Activated naive CD4-positive, alpha-beta T cell treated with anti-CD3 and anti-CD28 coated beads, Interleukin-2, amount 50 U/mL, for 16 hours (primary cell): ENCODE measurements around the gene TRAK2.
"Not testable (repeated sequence)": the region's sequence is repeated elsewhere in the genome, so short reads cannot be mapped to it uniquely, and the experiment has no call there.

ENCODE experiments used
- DNase-seq: peaks from one replicate; pipeline ENCODE4 v3.0.0-alpha.2; 2020

The TRAK2 gene

GRCh38 chr2:201414099-201415023 is 36.9 kb downstream of the TRAK2 start:
- no peak for DNase-seq

GRCh38 chr2:201413552-201413951 is 37.7 kb downstream of the TRAK2 start:
- DNase-seq, result no peak

- DNase-seq, result no peak
Observed at GRCh38 chr2:201413143-201413542, 38.1 kb downstream of the TRAK2 start.

- DNase-seq, result no peak
Observed at GRCh38 chr2:201411421-201411820, 39.8 kb downstream of the TRAK2 start.

- no peak for DNase-seq
Observed at GRCh38 chr2:201408931-201409330, 42.3 kb downstream of the TRAK2 start.

- DNase-seq, result no peak
Observed at GRCh38 chr2:201407265-201407664, 44.0 kb downstream of the TRAK2 start.

- no peak for DNase-seq
Observed at GRCh38 chr2:201406077-201406662, 45.1 kb downstream of the TRAK2 start.

GRCh38 chr2:201404699-201405280 is 46.5 kb downstream of the TRAK2 start:
- DNase-seq, result no peak

GRCh38 chr2:201403880-201404279 is 47.4 kb downstream of the TRAK2 start:
- no peak for DNase-seq

- DNase-seq, result no peak
Observed at GRCh38 chr2:201402651-201403562, 48.4 kb downstream of the TRAK2 start.

GRCh38 chr2:201401815-201402214 is 49.4 kb downstream of the TRAK2 start:
- no peak for DNase-seq

GRCh38 chr2:201396595-201396994 is 54.7 kb downstream of the TRAK2 start:
- DNase-seq, result no peak

- DNase-seq, result no peak
Observed at GRCh38 chr2:201383136-201383535, 68.1 kb downstream of the TRAK2 start.

- DNase-seq, result no peak
Observed at GRCh38 chr2:201378496-201379397, 72.5 kb downstream of the TRAK2 start.

- no peak for DNase-seq
Observed at GRCh38 chr2:201377218-201377617, 74.0 kb downstream of the TRAK2 start.

GRCh38 chr2:201369775-201370174 is 81.5 kb downstream of the TRAK2 start:
- DNase-seq, result no peak

- not testable (repeated sequence) for DNase-seq
Observed at GRCh38 chr2:201369318-201369717, 81.9 kb downstream of the TRAK2 start.

- no peak for DNase-seq
Observed at GRCh38 chr2:201366146-201366545, 85.1 kb downstream of the TRAK2 start.

GRCh38 chr2:201363857-201364560 is 87.2 kb downstream of the TRAK2 start:
- DNase-seq, result no peak

GRCh38 chr2:201362396-201362795 is 88.9 kb downstream of the TRAK2 start:
- DNase-seq, result no peak

GRCh38 chr2:201361078-201361733 is 90.1 kb downstream of the TRAK2 start:
- no peak for DNase-seq
